Panc1 (cell line): ENCODE measurements around the gene MACROD2. TPM values are rescaled to one million over a fixed set of nuclear protein-coding genes. Genes with fewer than 3 reads are reported as not detected.

ENCODE experiments used
- ATAC-seq: fragments of 200-7000 bp; cut with Tn5 transposase; 2 replicates; pipeline ENCODE4 v1.9.1; 2020; ENCODE audit warnings: mild to moderate bottlenecking, moderate library complexity
- BruUV-seq: library from RNA; stranded (reverse); fragments of 400-500 nt; replicated peaks from 2 replicates; lab custom pipeline; 2021; lab: Mats Ljungman, UMichigan
- CTCF ChIA-PET: fragments of 300-600 bp; sonication (Branson Sonifier 250); formaldehyde crosslinking; loops from one replicate; lab custom pipeline; 2022; ENCODE audit warnings: antibody characterized with exemption; lab: Charles Lee
- POLR2A ChIA-PET: fragments of 300-600 bp; sonication (Branson Sonifier 250); formaldehyde crosslinking; loops from one replicate; lab custom pipeline; 2022; ENCODE audit warnings: antibody characterized with exemption; lab: Charles Lee
- DNase-seq: peaks from one replicate; pipeline ENCODE4 v3.0.0-alpha.2; 2010; ENCODE audit warnings: low read depth, low spot score
- H3K27ac ChIP-seq: 2 replicates; pipeline ENCODE4 v1.5.1; 2011; ENCODE audit warnings: mild to moderate bottlenecking, low read length, inconsistent platforms
- H3K27me3 ChIP-seq: fragments of 200-500 bp; sonication (Bioruptor generic); 2 replicates; pipeline ENCODE4 v1.6.0; 2014; ENCODE audit warnings: low read length, inconsistent platforms; ENCODE audit not compliant: control insufficient read depth, insufficient read depth
- H3K36me3 ChIP-seq: fragments of 200-500 bp; sonication (Bioruptor generic); 2 replicates; pipeline ENCODE4 v1.5.1; 2014; ENCODE audit warnings: inconsistent platforms, mild to moderate bottlenecking, low read length, moderate library complexity; ENCODE audit not compliant: control insufficient read depth, insufficient read depth
- H3K4me1 ChIP-seq: 2 replicates; pipeline ENCODE4 v1.5.1; 2011; ENCODE audit warnings: inconsistent platforms, mild to moderate bottlenecking, low read length, moderate library complexity; ENCODE audit not compliant: control insufficient read depth, insufficient read depth
- H3K4me3 ChIP-seq, 2 experiments: 2 replicates each; pipeline ENCODE4 v1.5.1; 2011 to 2012; ENCODE audit warnings: low read depth in 2 of 2, low read length in 2 of 2, mild to moderate bottlenecking in 2 of 2, inconsistent platforms in 1 of 2, moderate library complexity in 1 of 2
- H3K9me3 ChIP-seq: fragments of 200-500 bp; sonication (Bioruptor generic); 2 replicates; pipeline ENCODE4 v1.5.1; 2014; ENCODE audit warnings: low read depth, mild to moderate bottlenecking, inconsistent platforms, low read length, moderate library complexity; ENCODE audit not compliant: control insufficient read depth, insufficient read depth
- CTCF ChIP-seq: fragments of 450-650 bp; IDR thresholded peaks from 2 replicates; pipeline ENCODE4 v1.5.1; 2017; ENCODE audit warnings: mild to moderate bottlenecking
- POLR2AphosphoS5 ChIP-seq: IDR thresholded peaks from 2 replicates; pipeline ENCODE4 v1.6.1; 2012; ENCODE audit warnings: mild to moderate bottlenecking, low read depth, low read length, moderate library complexity
- SIN3A ChIP-seq: IDR thresholded peaks from 2 replicates; pipeline ENCODE4 v1.6.1; 2012; ENCODE audit warnings: low read depth, mild to moderate bottlenecking, low read length, moderate library complexity, borderline replicate concordance; ENCODE audit not compliant: insufficient read depth
- TCF7L2 ChIP-seq: IDR thresholded peaks from 2 replicates; pipeline ENCODE4 v1.6.1; 2011; ENCODE audit warnings: mild to moderate bottlenecking, low read depth, low read length, inconsistent platforms
- in situ Hi-C: cut with HindIII; loops from 2 replicates; pipeline ENCODE4 v1.10.0; 2016; ENCODE audit warnings: low sequenced_read_pairs, low pct_unique_long_range_greater_than_20kb
- intact Hi-C: fragments of 100-400 bp; cut with micrococcal nuclease; formaldehyde crosslinking; loops from one replicate; pipeline ENCODE4 v1.10.0; 2022; ENCODE audit not compliant: unreplicated experiment
- total RNA-seq: library from RNA; stranded (reverse); gene quantifications from one replicate; pipeline ENCODE4 v1.2.1, GENCODE V29; 2021; ENCODE audit not compliant: unreplicated experiment
- TF ChIP-seq, protein P1 (sequence below), 2 experiments: IDR thresholded peaks; 2 replicates each; pipeline ENCODE4 v1.6.1; 2011 to 2012; ENCODE audit warnings: low read depth in 2 of 2, control low read depth in 1 of 2, low read length in 1 of 2, mild to moderate bottlenecking in 1 of 2, moderate library complexity in 1 of 2; ENCODE audit not compliant: insufficient read depth in 1 of 2

Gene MACROD2
- total RNA-seq, 1 experiment from 2014 or later, result 1.2 TPM

GRCh38 chr20:14860410-14860814 lies 865.1 kb downstream of the MACROD2 start:
- CTCF ChIA-PET, result no interaction called here

GRCh38 chr20:14861028-14861699 lies 865.8 kb downstream of the MACROD2 start:
- no peak for ATAC-seq
- no peaks in the 10 kb centered on the region for H3K9me3 ChIP-seq
- ChIA-PET POLR2A (no interaction called here), CTCF (no interaction called here)
- in situ Hi-C loops, result no loop called here
- no peak overlapping the region for H3K27ac ChIP-seq
- intact Hi-C loops, result no loop called here
- DNase-seq, result no peak
- H3K4me3 ChIP-seq, result no peak overlapping the region
- H3K36me3 ChIP-seq, result no peaks in the 10 kb centered on the region
- no TSS peak for BruUV-seq
- no peak for TF ChIP-seq TCF7L2
- no peak for TF ChIP-seq SIN3A
- no peak for TF ChIP-seq CTCF
- no peak for TF ChIP-seq POLR2AphosphoS5
- TF ChIP-seq, protein P1, sequence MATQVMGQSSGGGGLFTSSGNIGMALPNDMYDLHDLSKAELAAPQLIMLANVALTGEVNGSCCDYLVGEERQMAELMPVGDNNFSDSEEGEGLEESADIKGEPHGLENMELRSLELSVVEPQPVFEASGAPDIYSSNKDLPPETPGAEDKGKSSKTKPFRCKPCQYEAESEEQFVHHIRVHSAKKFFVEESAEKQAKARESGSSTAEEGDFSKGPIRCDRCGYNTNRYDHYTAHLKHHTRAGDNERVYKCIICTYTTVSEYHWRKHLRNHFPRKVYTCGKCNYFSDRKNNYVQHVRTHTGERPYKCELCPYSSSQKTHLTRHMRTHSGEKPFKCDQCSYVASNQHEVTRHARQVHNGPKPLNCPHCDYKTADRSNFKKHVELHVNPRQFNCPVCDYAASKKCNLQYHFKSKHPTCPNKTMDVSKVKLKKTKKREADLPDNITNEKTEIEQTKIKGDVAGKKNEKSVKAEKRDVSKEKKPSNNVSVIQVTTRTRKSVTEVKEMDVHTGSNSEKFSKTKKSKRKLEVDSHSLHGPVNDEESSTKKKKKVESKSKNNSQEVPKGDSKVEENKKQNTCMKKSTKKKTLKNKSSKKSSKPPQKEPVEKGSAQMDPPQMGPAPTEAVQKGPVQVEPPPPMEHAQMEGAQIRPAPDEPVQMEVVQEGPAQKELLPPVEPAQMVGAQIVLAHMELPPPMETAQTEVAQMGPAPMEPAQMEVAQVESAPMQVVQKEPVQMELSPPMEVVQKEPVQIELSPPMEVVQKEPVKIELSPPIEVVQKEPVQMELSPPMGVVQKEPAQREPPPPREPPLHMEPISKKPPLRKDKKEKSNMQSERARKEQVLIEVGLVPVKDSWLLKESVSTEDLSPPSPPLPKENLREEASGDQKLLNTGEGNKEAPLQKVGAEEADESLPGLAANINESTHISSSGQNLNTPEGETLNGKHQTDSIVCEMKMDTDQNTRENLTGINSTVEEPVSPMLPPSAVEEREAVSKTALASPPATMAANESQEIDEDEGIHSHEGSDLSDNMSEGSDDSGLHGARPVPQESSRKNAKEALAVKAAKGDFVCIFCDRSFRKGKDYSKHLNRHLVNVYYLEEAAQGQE (IDR thresholded peaks at IDR 0.05; ENCODE audit: insufficient read depth in 1 of 2, low read depth in 2 of 2, low read length in 1 of 2), result no peak
- no peaks in the 10 kb centered on the region for H3K27me3 ChIP-seq
- no peaks in the 10 kb centered on the region for H3K4me1 ChIP-seq

More at GRCh38 chr20:14860410-14860814, 865.1 kb downstream of the MACROD2 start:
- intact Hi-C loops, result no loop called here
- DNase-seq (no peak), ATAC-seq (peak; percentile 58; the same call in 1 of the 2 replicates)
- Histone ChIP-seq H3K4me3 (no peak overlapping the region), H3K4me1 (no peaks in the 10 kb centered on the region), H3K27ac (no peak overlapping the region), H3K27me3 (no peaks in the 10 kb centered on the region), H3K9me3 (no peaks in the 10 kb centered on the region), H3K36me3 (no peaks in the 10 kb centered on the region)
- TF ChIP-seq POLR2AphosphoS5 (no peak), CTCF (no peak), TCF7L2 (peak; percentile 87), SIN3A (no peak)
- TF ChIP-seq, protein P1 (IDR thresholded peaks at IDR 0.05; ENCODE audit: insufficient read depth in 1 of 2, low read depth in 2 of 2, low read length in 1 of 2), result no peak
- POLR2A ChIA-PET, result no interaction called here
- no TSS peak for BruUV-seq
- in situ Hi-C loops, result no loop called here
